Neural progenitor cell (in vitro differentiated cells): ENCODE results near the gene GJA5. TPM values are rescaled to one million over a fixed set of nuclear protein-coding genes. Genes with fewer than 3 reads are reported as not detected.

ENCODE experiments used
- DNase-seq: peaks from one replicate; pipeline ENCODE4 v3.0.0-alpha.2; 2016; ENCODE audit warnings: low spot score
- H2AFZ ChIP-seq: fragments of 200-600 bp; sonication (generic); replicated peaks from 2 replicates; pipeline ENCODE4 v1.6.1; 2016; ENCODE audit warnings: antibody characterized with exemption
- H3F3A ChIP-seq: fragments of 200-600 bp; sonication (generic); 2 replicates; pipeline ENCODE4 v1.6.1; 2016; ENCODE audit warnings: antibody characterized with exemption, low read depth
- H3K27ac ChIP-seq: fragments of 200-600 bp; sonication (generic); 2 replicates; pipeline ENCODE4 v1.5.1; 2016; ENCODE audit warnings: mild to moderate bottlenecking
- H3K27me3 ChIP-seq: fragments of 200-600 bp; sonication (generic); 2 replicates; pipeline ENCODE4 v1.6.1; 2016; ENCODE audit warnings: mild to moderate bottlenecking, moderate library complexity
- H3K36me3 ChIP-seq: fragments of 200-600 bp; sonication (generic); 2 replicates; pipeline ENCODE4 v1.5.1; 2016
- H3K4me1 ChIP-seq: fragments of 200-600 bp; sonication (generic); 2 replicates; pipeline ENCODE4 v1.6.1; 2016; ENCODE audit warnings: mixed run types
- H3K4me2 ChIP-seq: fragments of 200-600 bp; sonication (generic); 2 replicates; pipeline ENCODE4 v1.6.1; 2016
- H3K4me3 ChIP-seq: fragments of 200-600 bp; sonication (generic); 2 replicates; pipeline ENCODE4 v1.5.1; 2016
- H3K79me2 ChIP-seq: fragments of 200-600 bp; sonication (generic); 2 replicates; pipeline ENCODE4 v1.6.1; 2016; ENCODE audit warnings: low read depth
- H3K9ac ChIP-seq: fragments of 200-600 bp; sonication (generic); 2 replicates; pipeline ENCODE4 v1.6.1; 2016
- H3K9me3 ChIP-seq: fragments of 200-600 bp; sonication (generic); 2 replicates; pipeline ENCODE4 v1.5.1; 2016; ENCODE audit warnings: low read depth
- H4K20me1 ChIP-seq: fragments of 200-600 bp; sonication (generic); 2 replicates; pipeline ENCODE4 v1.6.1; 2016; ENCODE audit warnings: low read depth
- H3K27ac Mint-ChIP-seq: 3 replicates; pipeline ENCODE4 v1.8.0; 2021; ENCODE audit warnings: mixed read lengths
- H3K27me3 Mint-ChIP-seq: 2 replicates; pipeline ENCODE4 v1.8.0; 2022; ENCODE audit warnings: low read depth, mild to moderate bottlenecking, inconsistent platforms, moderate library complexity, mixed read lengths; ENCODE audit not compliant: insufficient read depth
- H3K36me3 Mint-ChIP-seq: 3 replicates; pipeline ENCODE4 v1.8.0; 2021; ENCODE audit warnings: mixed read lengths
- H3K4me1 Mint-ChIP-seq: 3 replicates; pipeline ENCODE4 v1.8.0; 2021; ENCODE audit warnings: mixed read lengths
- H3K4me3 Mint-ChIP-seq: 3 replicates; pipeline ENCODE4 v1.8.0; 2021; ENCODE audit warnings: mild to moderate bottlenecking, moderate library complexity, mixed read lengths
- H3K9me3 Mint-ChIP-seq: 3 replicates; pipeline ENCODE4 v1.8.0; 2020; ENCODE audit warnings: mixed read lengths
- CTCF ChIP-seq: fragments of 200-600 bp; sonication (generic); IDR thresholded peaks from 2 replicates; pipeline ENCODE4 v1.5.1; 2017; ENCODE audit warnings: antibody characterized with exemption, mild to moderate bottlenecking
- EZH2 ChIP-seq: fragments of 200-600 bp; sonication (generic); IDR thresholded peaks from 2 replicates; pipeline ENCODE4 v1.6.1; 2017; ENCODE audit warnings: antibody characterized with exemption, mild to moderate bottlenecking, moderate library complexity
- EZH2phosphoT487 ChIP-seq: fragments of 200-600 bp; sonication (generic); IDR thresholded peaks from 2 replicates; pipeline ENCODE4 v1.6.1; 2017; ENCODE audit warnings: antibody characterized with exemption
- total RNA-seq: library from RNA; depleted of rRNA; stranded (reverse); fragments of >200 nt; gene quantifications from 2 replicates; pipeline ENCODE4 v1.2.3, GENCODE V29; 2015; ENCODE audit warnings: low replicate concordance

GJA5 gene
- total RNA-seq, 1 donor from 2014 or later, result 0.11 TPM

GRCh38 chr1:147784941-147785340, 24.5 kb upstream of the GJA5 start:
- Histone ChIP-seq H3K27ac (no peak overlapping the region), H4K20me1 (no peaks in the 10 kb centered on the region), H2AFZ (no peak overlapping the region), H3K9me3 (no peaks in the 10 kb centered on the region), H3K4me3 (no peak overlapping the region), H3K4me2 (no peak overlapping the region), H3K36me3 (no peaks in the 10 kb centered on the region), H3F3A (no peaks in the 10 kb centered on the region), H3K9ac (no peak overlapping the region), H3K4me1 (peaks cover 14% of the 10 kb centered on the region), H3K27me3 (no peaks in the 10 kb centered on the region), H3K79me2 (no peaks in the 10 kb centered on the region)
- Mint-ChIP-seq H3K9me3 (peaks cover 3% of the 10 kb centered on the region), H3K36me3 (peaks cover 2% of the 10 kb centered on the region), H3K4me3 (no peak overlapping the region), H3K27me3 (peaks cover 3% of the 10 kb centered on the region), H3K27ac (no peak overlapping the region), H3K4me1 (peaks cover 22% of the 10 kb centered on the region)
- DNase-seq, result no peak
- TF ChIP-seq EZH2, result no peak
- no peak for TF ChIP-seq EZH2phosphoT487
- no peak for TF ChIP-seq CTCF

GRCh38 chr1:147781056-147781471, 20.7 kb upstream of the GJA5 start:
- Mint-ChIP-seq H3K4me1 (peaks cover 12% of the 10 kb centered on the region), H3K27me3 (no peaks in the 10 kb centered on the region), H3K27ac (no peak overlapping the region), H3K9me3 (no peaks in the 10 kb centered on the region), H3K36me3 (peaks cover 2% of the 10 kb centered on the region), H3K4me3 (no peak overlapping the region)
- peak overlapping the region; percentile 17 for H3K4me2 ChIP-seq
- H2AFZ ChIP-seq, result no peak overlapping the region
- peak; percentile 57 for DNase-seq
- TF ChIP-seq EZH2phosphoT487 (no peak), EZH2 (no peak), CTCF (no peak)
- no peaks in the 10 kb centered on the region for H3K9me3 ChIP-seq
- H3K79me2 ChIP-seq, result no peaks in the 10 kb centered on the region
- H3K9ac ChIP-seq, result no peak overlapping the region
- no peaks in the 10 kb centered on the region for H3F3A ChIP-seq
- no peak overlapping the region for H3K4me3 ChIP-seq
- peaks cover 14% of the 10 kb centered on the region for H3K4me1 ChIP-seq
- no peaks in the 10 kb centered on the region for H3K27me3 ChIP-seq
- H3K27ac ChIP-seq, result no peak overlapping the region
- H3K36me3 ChIP-seq, result no peaks in the 10 kb centered on the region
- H4K20me1 ChIP-seq, result no peaks in the 10 kb centered on the region

GRCh38 chr1:147777694-147778093, 17.3 kb upstream of the GJA5 start:
- Mint-ChIP-seq H3K4me3 (no peak overlapping the region), H3K9me3 (no peaks in the 10 kb centered on the region), H3K36me3 (peaks cover 2% of the 10 kb centered on the region), H3K27me3 (no peaks in the 10 kb centered on the region), H3K27ac (no peak overlapping the region), H3K4me1 (peaks cover 14% of the 10 kb centered on the region)
- DNase-seq, result no peak
- Histone ChIP-seq H4K20me1 (no peaks in the 10 kb centered on the region), H3K4me3 (no peak overlapping the region), H2AFZ (no peak overlapping the region), H3K9me3 (no peaks in the 10 kb centered on the region), H3K27ac (no peak overlapping the region), H3K4me2 (no peak overlapping the region), H3K27me3 (no peaks in the 10 kb centered on the region), H3F3A (no peaks in the 10 kb centered on the region), H3K9ac (no peak overlapping the region), H3K4me1 (peaks cover 15% of the 10 kb centered on the region), H3K79me2 (no peaks in the 10 kb centered on the region), H3K36me3 (no peaks in the 10 kb centered on the region)
- no peak for TF ChIP-seq CTCF
- TF ChIP-seq EZH2, result no peak
